HG03571 (cell line): ENCODE data around the gene TMEM123.
A peak's percentile ranks its signal among the peaks of the same experiment; 100 is the strongest.
"Not testable (repeated sequence)": the region's sequence is repeated elsewhere in the genome, so short reads cannot be mapped to it uniquely, and the experiment has no call there.

Experiments used
- ATAC-seq: cut with Tn5 transposase; IDR thresholded peaks from one replicate; pipeline ENCODE4 v1.9.1; 2021; ENCODE audit not compliant: unreplicated experiment

TMEM123 gene

DNA sequence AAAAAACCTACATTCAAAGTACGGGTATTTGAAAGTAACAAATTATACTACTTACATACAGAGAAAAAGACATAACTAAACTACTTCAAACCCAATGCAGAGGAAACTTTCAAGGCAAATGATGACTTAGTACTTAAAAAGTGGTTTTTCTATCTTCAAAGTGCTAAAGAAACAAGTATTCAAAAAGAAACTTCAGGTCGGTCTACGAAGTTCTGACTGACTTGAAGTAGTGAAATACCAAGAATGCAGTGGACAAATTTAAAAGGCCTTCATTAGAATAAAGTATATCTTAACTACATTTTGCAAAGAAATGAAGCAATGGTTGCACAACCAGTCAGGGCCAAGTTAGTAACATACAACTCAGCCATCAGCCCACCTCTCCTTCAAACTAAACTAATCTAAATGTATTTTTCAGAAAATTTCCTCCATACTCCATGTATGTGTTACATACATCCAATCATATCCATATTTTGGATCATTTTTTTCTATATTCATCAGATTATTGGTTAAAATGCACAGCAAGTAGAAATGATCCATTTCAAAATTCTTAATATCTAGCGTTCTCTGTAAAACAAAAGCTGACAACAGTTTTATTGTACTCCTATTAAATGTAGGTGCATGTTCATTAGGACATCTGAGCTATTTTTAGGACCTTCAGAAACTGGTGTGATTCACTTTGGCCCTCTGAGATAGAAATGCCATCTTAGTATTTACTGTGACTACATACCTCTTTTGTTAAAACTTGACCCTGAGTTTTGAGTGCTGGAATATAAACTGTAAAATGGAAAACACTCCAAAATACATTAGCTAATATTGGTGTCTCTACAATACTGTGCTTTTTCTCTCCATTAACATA lies 55.6 kb downstream of the TMEM123 start:
- ATAC-seq, result no peak

DNA sequence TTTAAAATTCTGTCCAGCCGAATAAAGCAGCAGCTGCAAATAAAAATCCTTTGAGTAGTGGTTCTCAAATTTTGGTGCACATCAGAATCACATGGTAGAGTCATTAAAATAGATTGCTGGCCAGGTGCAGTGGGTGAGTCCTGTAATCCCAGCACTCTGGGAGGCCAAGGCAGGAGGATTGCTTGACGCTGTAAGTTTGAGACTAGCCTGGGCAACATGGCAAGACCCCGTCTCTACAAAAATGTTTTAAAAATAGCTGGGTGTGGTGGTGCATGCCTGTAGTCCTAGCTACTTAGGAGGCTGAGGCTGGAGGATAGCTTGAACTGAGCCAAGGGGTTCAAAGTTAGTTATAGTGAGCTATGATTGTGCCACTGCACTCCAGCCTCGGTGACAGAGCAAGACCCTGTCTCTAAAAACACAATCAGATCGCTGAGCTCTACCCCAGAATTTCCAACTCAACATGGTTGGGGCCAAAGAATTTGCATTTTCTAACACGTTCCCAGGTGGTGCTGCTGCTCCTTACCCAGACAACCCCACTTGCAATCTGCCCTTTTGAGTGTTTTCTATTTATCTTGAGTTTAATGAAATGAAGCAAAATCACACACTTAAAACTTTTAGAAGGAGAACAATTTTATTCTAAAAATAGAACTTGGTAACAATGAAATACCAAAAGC lies 56.7 kb downstream of the TMEM123 start:
- ATAC-seq, result no peak

GRCh38 chr11:102393272-102393730 lies 59.3 kb downstream of the TMEM123 start:
- no peak for ATAC-seq

DNA sequence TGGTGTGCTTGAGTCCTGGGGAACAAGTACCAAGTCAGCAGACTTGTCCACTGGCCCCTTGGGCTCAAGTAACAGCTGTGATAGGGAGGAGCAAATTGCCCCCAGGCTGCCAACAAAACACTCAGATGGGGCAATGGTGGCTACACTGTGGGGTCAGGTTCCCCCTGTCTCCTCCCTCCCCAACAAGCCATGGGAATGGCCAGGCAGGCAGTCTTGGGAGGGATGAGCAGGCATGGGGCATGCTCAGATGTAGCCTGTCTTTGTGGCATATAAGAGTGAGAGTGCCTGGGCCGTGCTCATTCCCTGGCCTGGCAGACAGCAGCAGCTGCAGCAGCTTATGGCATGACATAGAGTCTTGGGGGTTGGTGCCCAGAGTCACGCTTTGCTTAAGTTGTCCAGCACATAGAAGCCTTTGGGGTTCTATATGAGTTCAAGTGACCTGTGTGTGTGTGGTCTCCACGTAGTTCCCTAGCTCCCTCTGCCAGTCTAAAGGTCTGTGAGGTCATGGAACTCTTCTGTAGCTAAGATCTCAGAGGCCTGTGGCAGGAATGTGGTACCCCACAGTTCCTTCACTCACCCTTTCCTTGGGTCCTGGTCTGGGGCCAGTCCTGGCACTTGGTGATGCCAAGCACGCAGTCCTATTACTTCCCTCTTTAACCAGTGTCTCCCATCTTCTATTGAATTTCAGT lies 60.9 kb downstream of the TMEM123 start:
- no peak for ATAC-seq

- ATAC-seq, result peak; percentile 81
These were observed 61.7 kb downstream of the TMEM123 start for GRCh38 chr11:102390667-102391465.

GRCh38 chr11:102389253-102389652 lies 63.3 kb downstream of the TMEM123 start:
- no peak for ATAC-seq

DNA sequence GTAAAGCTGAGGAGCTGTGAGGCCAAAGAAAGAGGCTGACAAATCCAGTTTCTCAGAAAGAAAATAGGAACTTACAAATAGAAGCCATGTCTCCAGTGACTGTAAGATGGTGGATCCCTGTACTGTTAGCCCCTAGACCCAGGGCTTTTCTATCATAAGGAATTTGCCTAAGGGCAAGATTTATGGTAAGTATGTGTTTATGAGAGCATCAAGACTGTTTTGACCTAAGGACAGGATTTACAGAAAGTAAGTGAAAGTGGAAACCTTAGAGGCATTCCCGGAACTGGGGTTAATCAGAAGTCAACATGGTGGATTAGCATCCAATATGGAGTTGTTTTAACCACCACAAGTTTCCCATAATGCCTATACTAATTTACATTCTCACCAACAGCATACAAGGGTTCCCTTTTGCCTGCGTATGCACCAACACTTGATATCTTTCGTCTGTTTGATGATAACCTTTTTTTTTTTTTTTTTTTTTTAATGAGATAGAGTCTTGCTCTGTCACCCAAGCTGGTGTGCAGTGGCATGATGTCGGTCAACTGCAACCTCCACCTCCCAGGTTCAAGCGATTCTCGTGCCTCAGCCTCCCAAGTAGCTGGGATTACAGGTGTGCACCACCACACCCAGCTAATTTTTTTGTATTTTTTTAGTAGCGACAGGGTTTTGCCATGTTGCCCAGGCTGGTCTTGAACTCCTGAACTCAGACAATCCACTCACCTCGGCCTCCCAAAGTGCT lies 65.4 kb downstream of the TMEM123 start:
- ATAC-seq, result no peak

DNA sequence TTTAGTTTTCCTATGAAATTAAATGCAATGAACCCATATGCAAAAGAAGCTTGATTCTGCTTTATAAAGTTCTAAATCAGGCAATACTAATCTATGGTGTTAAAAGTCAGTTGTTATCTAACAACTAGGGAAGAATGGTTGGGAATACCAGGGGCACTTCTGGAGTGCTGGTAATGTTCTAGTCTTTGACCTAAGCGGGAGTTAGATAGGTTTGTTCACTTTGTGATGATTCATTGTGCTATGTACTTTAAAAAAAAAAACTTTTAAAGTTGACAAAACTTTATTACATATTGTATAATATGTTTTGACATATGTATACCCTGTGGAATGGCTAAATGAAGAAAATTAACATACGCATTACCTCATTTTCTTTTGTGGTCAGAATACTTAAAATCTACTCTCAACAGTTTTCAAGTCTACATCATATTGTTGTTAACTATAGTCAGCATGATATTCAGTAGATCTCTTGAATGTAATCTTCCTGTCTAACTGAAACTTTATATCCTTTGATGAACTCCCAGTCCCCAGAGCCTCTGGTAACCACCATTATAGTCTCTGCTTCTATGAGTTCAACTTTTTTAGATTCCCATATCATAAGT lies 66.3 kb downstream of the TMEM123 start:
- no peak for ATAC-seq

DNA sequence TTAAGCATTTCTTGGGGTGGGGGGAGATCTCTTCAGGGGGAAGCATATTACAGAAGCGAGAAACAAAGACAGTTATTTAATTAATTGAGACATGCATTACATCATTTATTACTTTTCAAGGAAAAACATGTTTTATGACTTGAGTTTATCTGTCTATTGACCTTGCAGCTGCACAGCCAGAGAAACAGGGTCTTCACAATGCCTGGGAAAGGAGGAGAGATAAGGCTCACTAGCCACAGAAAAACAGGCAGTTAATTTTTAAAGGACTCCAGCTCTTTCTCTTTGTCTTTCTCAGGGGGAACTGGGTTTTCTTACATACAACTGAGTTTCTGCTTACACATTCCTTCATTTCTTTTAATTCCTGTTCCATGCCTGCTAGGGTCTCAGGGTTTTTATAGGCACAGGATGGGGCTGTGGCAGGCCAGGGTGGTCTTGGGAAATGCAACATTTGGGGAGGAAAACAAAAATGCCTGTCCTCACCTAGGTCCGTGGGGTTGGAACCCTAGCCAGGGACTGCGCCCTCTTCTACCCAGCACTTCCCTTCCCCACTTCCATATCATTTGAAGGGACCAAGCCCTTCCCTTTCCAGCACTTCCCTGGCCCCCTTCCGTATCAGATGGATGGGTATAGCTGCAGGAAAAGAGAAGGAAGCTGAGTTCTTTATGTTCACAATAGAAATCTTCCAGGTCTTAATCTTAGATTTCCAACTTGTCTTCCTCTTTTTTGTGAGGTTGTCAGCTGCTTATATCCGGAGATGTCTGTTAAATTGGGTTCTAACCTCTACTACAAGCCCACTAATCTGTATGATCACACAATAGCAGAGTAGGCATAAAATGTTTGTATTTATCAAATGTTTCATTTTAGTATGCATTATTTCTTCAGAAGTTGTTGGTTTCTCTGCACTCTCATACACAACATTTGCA lies 67.2 kb downstream of the TMEM123 start:
- ATAC-seq, result no peak

DNA sequence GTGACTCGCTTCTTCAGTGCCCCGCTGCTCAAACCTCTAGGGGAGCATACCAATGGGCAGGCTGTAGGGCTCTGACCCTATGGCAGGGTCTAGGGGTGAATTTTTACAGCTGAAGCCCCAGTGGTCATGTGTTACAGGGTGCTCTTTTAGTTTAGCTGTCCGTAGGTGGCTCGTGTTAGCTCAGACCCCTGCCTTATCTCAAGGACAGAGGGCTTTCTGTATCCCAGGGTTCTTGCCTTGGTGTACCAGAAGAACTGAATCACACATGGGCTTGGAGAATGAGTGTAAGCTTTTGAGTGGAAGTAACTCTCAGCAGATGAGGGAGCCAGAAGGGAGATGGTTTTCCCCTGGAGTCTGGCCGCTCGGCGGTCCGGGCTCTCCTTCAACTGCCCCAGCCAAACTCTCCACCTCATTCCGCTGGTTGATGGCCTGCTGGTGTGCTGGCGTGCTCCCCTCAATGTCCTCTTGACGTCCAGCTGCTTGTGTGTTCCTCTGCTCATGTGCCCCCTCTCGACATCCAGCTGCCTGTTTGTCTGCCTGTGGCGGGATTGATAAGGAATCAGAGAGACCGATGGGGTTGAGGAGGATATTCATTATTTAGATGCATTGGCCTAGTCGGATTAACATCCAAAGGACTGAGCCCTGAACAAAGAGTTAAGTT lies 68.0 kb downstream of the TMEM123 start:
- no peak for ATAC-seq

- no peak for ATAC-seq
These were observed 68.7 kb downstream of the TMEM123 start for GRCh38 chr11:102383839-102384238.

- no peak for ATAC-seq
These were observed 70.2 kb downstream of the TMEM123 start for GRCh38 chr11:102382384-102382783.

- no peak for ATAC-seq
These were observed 73.7 kb downstream of the TMEM123 start for GRCh38 chr11:102378818-102379217.

DNA sequence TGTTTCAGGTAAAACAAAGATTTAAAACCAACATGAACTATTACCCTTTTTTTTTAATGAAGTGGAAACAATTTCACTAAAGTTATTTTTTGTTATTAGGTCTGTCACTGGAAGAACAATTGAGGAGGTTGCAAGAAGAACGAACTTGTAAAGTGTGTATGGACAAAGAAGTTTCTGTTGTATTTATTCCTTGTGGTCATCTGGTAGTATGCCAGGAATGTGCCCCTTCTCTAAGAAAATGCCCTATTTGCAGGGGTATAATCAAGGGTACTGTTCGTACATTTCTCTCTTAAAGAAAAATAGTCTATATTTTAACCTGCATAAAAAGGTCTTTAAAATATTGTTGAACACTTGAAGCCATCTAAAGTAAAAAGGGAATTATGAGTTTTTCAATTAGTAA lies 74.7 kb downstream of the TMEM123 start:
- no peak for ATAC-seq

DNA sequence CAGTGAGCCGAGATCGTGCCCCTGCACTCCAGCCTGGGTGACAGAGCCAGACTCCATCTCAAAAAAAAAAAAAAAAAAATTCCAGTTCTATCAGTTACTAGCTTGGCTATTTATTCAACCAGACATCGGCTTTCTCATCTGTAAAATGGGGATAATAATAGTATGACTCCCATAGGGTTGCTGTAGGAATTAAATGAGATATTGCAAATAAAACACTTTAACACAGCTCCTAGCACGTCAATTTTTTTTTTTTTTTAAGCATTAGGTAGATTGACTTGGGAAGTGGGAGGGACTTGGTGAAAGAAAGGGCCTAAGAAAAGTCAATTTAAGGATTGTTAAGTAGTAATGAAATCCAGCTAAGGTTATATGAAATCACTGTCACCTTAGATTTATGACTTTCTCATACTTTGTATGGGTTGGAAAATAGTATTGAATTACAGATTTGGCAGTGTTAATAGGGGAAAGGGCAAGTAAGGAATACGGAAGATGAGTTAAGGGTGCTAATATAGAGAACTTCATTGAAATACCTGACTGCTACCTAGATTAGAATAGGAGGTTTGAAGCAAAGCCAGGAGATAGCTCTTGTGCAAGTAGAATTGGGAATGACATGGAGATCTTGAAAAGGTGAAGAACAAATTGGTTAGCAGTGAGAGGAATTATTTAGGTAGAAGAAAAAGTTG lies 76.7 kb downstream of the TMEM123 start:
- no peak for ATAC-seq

- not testable (repeated sequence) for ATAC-seq
These were observed 77.7 kb downstream of the TMEM123 start for GRCh38 chr11:102374633-102375424.

GRCh38 chr11:102368472-102368871 lies 84.1 kb downstream of the TMEM123 start:
- ATAC-seq, result peak; percentile 100
